IMR-90 (cell line): ENCODE results near the gene CYP27C1. TPM values are rescaled to one million over a fixed set of nuclear protein-coding genes. Genes with fewer than 3 reads are reported as not detected.

Source experiments
- ATAC-seq: fragments of 200-7000 bp; cut with Tn5 transposase; 2 replicates; pipeline ENCODE4 v1.9.1; 2020; ENCODE audit warnings: low read depth, mild to moderate bottlenecking, moderate library complexity
- BruUV-seq: library from RNA; stranded (reverse); fragments of 400-500 nt; replicated peaks from 2 replicates; lab custom pipeline; 2021; lab: Mats Ljungman, UMichigan
- CTCF ChIA-PET: fragments of 300-600 bp; formaldehyde crosslinking; extraction: SDS; loops from one replicate; lab custom pipeline; 2021; ENCODE audit warnings: antibody characterized with exemption; lab: Yijun Ruan, JAX
- POLR2A ChIA-PET: fragments of 300-600 bp; sonication (Branson Sonifier 250); formaldehyde crosslinking; loops from one replicate; lab custom pipeline; 2022; ENCODE audit warnings: antibody characterized with exemption; ENCODE audit not compliant: unreplicated experiment; lab: Charles Lee
- DNase-seq: peaks from one replicate; pipeline ENCODE4 v3.0.0; 2013
- H2AFZ ChIP-seq: replicated peaks from 2 replicates; pipeline ENCODE3; 2013; ENCODE audit warnings: low read length, mild to moderate bottlenecking; ENCODE audit not compliant: poor library complexity
- H2AK5ac ChIP-seq: 2 replicates; pipeline ENCODE4 v1.6.1; 2013; ENCODE audit warnings: low read depth, low read length, inconsistent platforms
- H2AK9ac ChIP-seq: replicated peaks from 2 replicates; pipeline ENCODE3; 2013; ENCODE audit warnings: mild to moderate bottlenecking, low read depth, low read length, moderate library complexity; ENCODE audit not compliant: poor library complexity
- H2BK120ac ChIP-seq: 2 replicates; pipeline ENCODE4 v1.6.1; 2013; ENCODE audit warnings: low read depth, low read length, inconsistent platforms
- H2BK15ac ChIP-seq: 3 replicates; pipeline ENCODE4 v1.6.1; 2013; ENCODE audit warnings: low read depth, low read length, inconsistent platforms
- H2BK20ac ChIP-seq: 2 replicates; pipeline ENCODE4 v1.6.1; 2013; ENCODE audit warnings: low read depth, mild to moderate bottlenecking, inconsistent platforms, low read length, moderate library complexity
- H2BK5ac ChIP-seq: 2 replicates; pipeline ENCODE4 v1.6.1; 2013; ENCODE audit warnings: mild to moderate bottlenecking, low read depth, low read length, inconsistent platforms; ENCODE audit not compliant: poor library complexity, severe bottlenecking
- H3K14ac ChIP-seq: replicated peaks from 2 replicates; pipeline ENCODE4 v1.6.1; 2013; ENCODE audit warnings: low read depth, low read length, inconsistent platforms
- H3K18ac ChIP-seq: 2 replicates; pipeline ENCODE4 v1.6.1; 2013; ENCODE audit warnings: low read depth, low read length, control low read depth
- H3K23ac ChIP-seq: 2 replicates; pipeline ENCODE4 v1.6.1; 2013; ENCODE audit warnings: low read depth, low read length, inconsistent platforms
- H3K27ac ChIP-seq: 2 replicates; pipeline ENCODE4 v1.5.1; 2013; ENCODE audit warnings: mild to moderate bottlenecking, control low read depth, low read length; ENCODE audit not compliant: insufficient read depth
- H3K27me3 ChIP-seq: 2 replicates; pipeline ENCODE4 v1.6.1; 2013; ENCODE audit warnings: low read length; ENCODE audit not compliant: control insufficient read depth, insufficient read depth
- H3K36me3 ChIP-seq: 2 replicates; pipeline ENCODE4 v1.6.1; 2013; ENCODE audit warnings: low read length, mixed read lengths; ENCODE audit not compliant: control insufficient read depth, insufficient read depth
- H3K4ac ChIP-seq: 2 replicates; pipeline ENCODE4 v1.6.1; 2013; ENCODE audit warnings: low read depth, low read length, inconsistent platforms
- H3K4me1 ChIP-seq: 2 replicates; pipeline ENCODE4 v1.6.1; 2013; ENCODE audit warnings: low read length, mixed read lengths; ENCODE audit not compliant: control insufficient read depth, insufficient read depth
- H3K4me2 ChIP-seq: 2 replicates; pipeline ENCODE4 v1.6.1; 2013; ENCODE audit warnings: low read depth, mild to moderate bottlenecking, control low read depth, low read length, moderate library complexity
- H3K4me3 ChIP-seq: 2 replicates; pipeline ENCODE4 v1.5.1; 2013; ENCODE audit warnings: low read depth, mild to moderate bottlenecking, control low read depth, low read length, moderate library complexity; ENCODE audit not compliant: insufficient read depth
- H3K56ac ChIP-seq: 2 replicates; pipeline ENCODE4 v1.6.1; 2013; ENCODE audit warnings: low read length, inconsistent platforms; ENCODE audit not compliant: insufficient read depth; ENCODE audit errors: extremely low read depth
- H3K79me1 ChIP-seq, 2 experiments: 2 replicates each; pipeline ENCODE4 v1.6.1; 2013; ENCODE audit warnings: low read length in 2 of 2, inconsistent platforms in 1 of 2, low read depth in 1 of 2
- H3K9ac ChIP-seq: 2 replicates; pipeline ENCODE4 v1.6.1; 2013; ENCODE audit warnings: low read depth, low read length, control low read depth
- H3K9me1 ChIP-seq: 2 replicates; pipeline ENCODE4 v1.6.1; 2013; ENCODE audit warnings: low read length, inconsistent platforms; ENCODE audit not compliant: insufficient read depth
- H3K9me3 ChIP-seq: 2 replicates; pipeline ENCODE4 v1.6.1; 2013; ENCODE audit warnings: low read length; ENCODE audit not compliant: control insufficient read depth, insufficient read depth
- H4K20me1 ChIP-seq: 2 replicates; pipeline ENCODE4 v1.6.1; 2013; ENCODE audit warnings: low read length, inconsistent platforms; ENCODE audit not compliant: insufficient read depth
- H4K5ac ChIP-seq: 2 replicates; pipeline ENCODE4 v1.6.1; 2013; ENCODE audit warnings: mild to moderate bottlenecking, low read depth, low read length, control low read depth
- H4K8ac ChIP-seq, 2 experiments: 2 replicates each; pipeline ENCODE4 v1.6.1; 2013; ENCODE audit warnings: low read depth in 2 of 2, low read length in 2 of 2, control low read depth in 1 of 2, inconsistent platforms in 1 of 2
- H4K91ac ChIP-seq: 2 replicates; pipeline ENCODE4 v1.6.1; 2013; ENCODE audit warnings: low read depth, low read length, inconsistent platforms; ENCODE audit not compliant: insufficient read depth
- CEBPB ChIP-seq: IDR thresholded peaks from 2 replicates; pipeline ENCODE4 v1.6.1; 2012; ENCODE audit warnings: low read depth, low read length, improper control_type of control experiment
- FOS ChIP-seq: fragments of 150-350 bp; IDR thresholded peaks from 2 replicates; pipeline ENCODE4 v1.6.1; 2016; ENCODE audit warnings: low read depth, low read length
- NFE2L2 ChIP-seq: fragments of 150-350 bp; IDR thresholded peaks from 2 replicates; pipeline ENCODE4 v1.6.1; 2016; ENCODE audit warnings: low read depth, mild to moderate bottlenecking, low read length
- POLR2A ChIP-seq: IDR thresholded peaks from 2 replicates; pipeline ENCODE4 v1.6.1; 2012; ENCODE audit warnings: mild to moderate bottlenecking, low read depth, low read length
- WGBS, 2 experiments: methylation state at CpG; one replicate each; pipeline versions ENCODE4 v1.1.5 to v1.1.7; 2013; ENCODE audit warnings: missing lambda C conversion rate in 2 of 2; ENCODE audit not compliant: insufficient read length in 1 of 2; ENCODE audit errors: extremely low coverage in 2 of 2; 5-methylcytosine and 5-hydroxymethylcytosine counted together
- dilution Hi-C: fragments of 300-500 bp; cut with HindIII; formaldehyde crosslinking; loops from one replicate; pipeline ENCODE4 v1.14.3; 2018; ENCODE audit warnings: low sequenced_read_pairs; ENCODE audit not compliant: unreplicated experiment
- in situ Hi-C: fragments of 300-500 bp; cut with MboI; formaldehyde crosslinking; loops from 3 replicates; pipeline ENCODE4 v1.14.3; 2019; ENCODE audit warnings: low sequenced_read_pairs, inconsistent platforms, mixed read lengths
- intact Hi-C: fragments of 100-400 bp; cut with micrococcal nuclease; formaldehyde crosslinking; loops from 2 replicates; pipeline ENCODE4 v1.10.0; 2022
- polyA plus RNA-seq, 3 experiments: library from polyadenylated mRNA; depleted of rRNA; stranded (reverse); fragments of >200 nt; gene quantifications; 2 replicates each; pipeline ENCODE4 v1.2.3, GENCODE V29; 2012; ENCODE audit warnings: low replicate concordance in 1 of 3
- total RNA-seq: library from RNA; depleted of rRNA; stranded (reverse); fragments of >200 nt; gene quantifications from 2 replicates; pipeline ENCODE4 v1.2.3, GENCODE V29; 2012

The CYP27C1 gene
- total and polyA plus RNA-seq, 2 of the 4 experiments (the other 2 are of a cell fraction), result not detected

GRCh38 chr2:127159543-127159942 is 60.6 kb downstream of the CYP27C1 start:
- CTCF ChIA-PET, result no interaction called here
- in situ Hi-C loops, result no loop called here
- H2BK20ac ChIP-seq, result no peak overlapping the region

More at GRCh38 chr2:127159543-127159942, 60.6 kb downstream of the CYP27C1 start:
- H4K20me1 ChIP-seq, result no peaks in the 10 kb centered on the region
- no peak overlapping the region for H4K5ac ChIP-seq
- H3K27me3 ChIP-seq, result peaks cover 8% of the 10 kb centered on the region
- no peak overlapping the region for H3K4me2 ChIP-seq
- TF ChIP-seq POLR2A (no peak), CEBPB (no peak), NFE2L2 (no peak), FOS (no peak)
- H3K4me1 ChIP-seq, result peaks cover 11% of the 10 kb centered on the region
- H3K4ac ChIP-seq, result no peak overlapping the region
- no peak overlapping the region for H3K56ac ChIP-seq
- H3K27ac ChIP-seq, result no peak overlapping the region
- H2BK120ac ChIP-seq, result no peak overlapping the region
- H2BK5ac ChIP-seq, result no peak overlapping the region
- no peak overlapping the region for H3K4me3 ChIP-seq
- H3K23ac ChIP-seq, result no peak overlapping the region
- DNase-seq (no peak), ATAC-seq (no peak)
- POLR2A ChIA-PET, result no interaction called here
- no peak overlapping the region for H4K8ac ChIP-seq
- no peak overlapping the region for H3K14ac ChIP-seq
- BruUV-seq, result no TSS peak
- H3K79me1 ChIP-seq, result no peaks in the 10 kb centered on the region
- H2AK9ac ChIP-seq, result no peak overlapping the region
- H4K91ac ChIP-seq, result no peak overlapping the region
- intact Hi-C loops, result no loop called here
- WGBS, 2 experiments, result no CpG with 5 or more reads among the region's 2 CpGs
- no peak overlapping the region for H3K9ac ChIP-seq
- H2AFZ ChIP-seq, result no peak overlapping the region
- 0 out of 2 replicates have a peak, but pooled peaks cover 2% of the 10 kb centered on the region for H3K9me1 ChIP-seq
- dilution Hi-C loops, result no loop called here
- H2BK15ac ChIP-seq, result no peak overlapping the region
- H2AK5ac ChIP-seq, result no peak overlapping the region
- H3K18ac ChIP-seq, result no peak overlapping the region
- peaks cover 3% of the 10 kb centered on the region; the same call in 1 of the 2 replicates for H3K9me3 ChIP-seq
- no peaks in the 10 kb centered on the region for H3K36me3 ChIP-seq
